H1 (cell line): ENCODE results near the gene RNF2.

ENCODE experiments used
- CTCF ChIP-seq, 3 experiments: IDR thresholded peaks; 1 replicate in 2 of 3; 2 replicates in 1 of 3; pipeline versions ENCODE4 v1.5.1 to v1.6.1; 2011; ENCODE audit warnings: low read length in 3 of 3, mild to moderate bottlenecking in 3 of 3, inconsistent platforms in 2 of 3, low read depth in 1 of 3, moderate library complexity in 1 of 3; ENCODE audit not compliant: insufficient read depth in 1 of 3; ENCODE audit errors: control extremely low read depth in 1 of 3
- HDAC2 ChIP-seq, 2 experiments: fragments of 300-600 bp in 1 of 2; sonication (generic) in 1 of 2; IDR thresholded peaks; 2 replicates each; pipeline ENCODE4 v1.6.1; 2011 to 2012; ENCODE audit warnings: low read depth in 2 of 2, low read length in 2 of 2, mild to moderate bottlenecking in 2 of 2, moderate library complexity in 2 of 2, borderline replicate concordance in 1 of 2, inconsistent platforms in 1 of 2
- POLR2A ChIP-seq, 2 experiments: IDR thresholded peaks; 1 replicate in 1 of 2; 2 replicates in 1 of 2; pipeline ENCODE4 v1.6.1; 2011; ENCODE audit warnings: low read depth in 2 of 2, low read length in 2 of 2, mild to moderate bottlenecking in 2 of 2; ENCODE audit errors: control extremely low read depth in 1 of 2
- RBBP5 ChIP-seq: IDR thresholded peaks from 2 replicates; pipeline ENCODE4 v1.7.1; 2012; ENCODE audit warnings: low read depth, mild to moderate bottlenecking, inconsistent platforms, low read length, moderate library complexity, borderline replicate concordance

DNA sequence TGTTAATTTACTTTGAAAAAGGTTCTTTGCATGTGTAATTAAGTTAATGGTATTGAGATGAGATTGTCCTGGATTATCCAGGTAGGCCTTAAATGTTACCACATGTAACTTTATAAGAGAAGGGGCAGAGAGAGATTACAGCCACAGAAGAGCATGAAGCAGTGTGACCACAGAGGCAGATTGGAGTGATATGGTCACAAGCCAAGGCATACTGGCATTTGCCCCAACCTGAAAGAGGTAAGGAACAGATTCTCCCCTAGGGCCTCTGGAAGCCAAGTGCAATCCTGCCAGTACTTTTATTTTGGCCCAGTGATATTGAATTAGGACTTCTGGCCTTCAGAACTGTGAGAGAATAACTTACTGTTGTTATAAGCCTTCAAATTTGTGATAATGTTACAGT, 23.0 kb downstream of the RNF2 start:
- no peak for TF ChIP-seq POLR2A (IDR thresholded peaks at IDR 0.05; ENCODE audit: control extremely low read depth in 1 of 2, low read depth in 2 of 2, low read length in 2 of 2)
- TF ChIP-seq CTCF (IDR thresholded peaks at IDR 0.05; ENCODE audit: control extremely low read depth in 1 of 3, insufficient read depth in 1 of 3, low read depth in 1 of 3, low read length in 3 of 3) = no peak
- TF ChIP-seq HDAC2 (IDR thresholded peaks at IDR 0.05; ENCODE audit: borderline replicate concordance in 1 of 2, low read depth in 2 of 2, low read length in 2 of 2) = no peak
- TF ChIP-seq RBBP5 = no peak
